ENCODE results near the gene NOX4.
"Not testable (repeated sequence)": the region's sequence is repeated elsewhere in the genome, so short reads cannot be mapped to it uniquely, and the experiment has no call there.

Gene NOX4

DNA sequence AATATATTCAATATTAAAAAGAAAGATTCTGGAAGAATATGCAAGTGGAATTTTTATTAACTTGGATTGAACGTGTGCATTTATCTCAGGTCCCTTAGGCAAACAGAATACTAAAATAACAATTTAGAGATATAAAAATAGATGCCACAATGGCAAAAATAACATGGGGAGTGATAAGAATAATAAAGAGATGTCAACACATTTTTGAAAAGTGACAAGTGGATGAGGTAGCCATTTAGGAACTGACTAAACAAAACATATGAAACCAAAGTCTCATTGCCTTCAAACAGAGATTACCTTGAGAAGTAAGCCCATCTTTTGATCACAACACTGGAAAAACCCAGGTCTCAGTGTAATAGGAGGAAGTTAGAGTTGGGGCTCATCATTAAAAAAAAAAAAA is 112.2 kb downstream of the NOX4 start:
- DNase-seq: not testable (repeated sequence)

DNA sequence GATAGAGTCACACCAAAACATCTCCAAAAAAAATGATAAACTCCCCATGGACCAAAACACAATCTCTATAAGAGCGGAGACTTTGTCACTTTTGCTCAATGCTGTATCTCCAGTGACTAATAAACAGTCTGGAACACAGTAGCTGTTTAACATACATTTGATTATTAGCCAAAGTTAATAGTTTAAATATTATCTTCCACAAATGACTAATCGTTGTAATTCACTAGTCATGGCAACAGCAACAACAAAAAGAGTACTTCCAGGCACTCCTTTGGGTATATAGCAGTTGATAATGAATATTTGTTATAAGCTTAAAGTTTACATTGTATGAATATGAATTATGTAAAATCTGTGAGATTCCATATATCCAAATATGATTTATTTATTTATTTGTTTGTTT is 121.8 kb downstream of the NOX4 start:
- not testable (repeated sequence) for DNase-seq

DNA sequence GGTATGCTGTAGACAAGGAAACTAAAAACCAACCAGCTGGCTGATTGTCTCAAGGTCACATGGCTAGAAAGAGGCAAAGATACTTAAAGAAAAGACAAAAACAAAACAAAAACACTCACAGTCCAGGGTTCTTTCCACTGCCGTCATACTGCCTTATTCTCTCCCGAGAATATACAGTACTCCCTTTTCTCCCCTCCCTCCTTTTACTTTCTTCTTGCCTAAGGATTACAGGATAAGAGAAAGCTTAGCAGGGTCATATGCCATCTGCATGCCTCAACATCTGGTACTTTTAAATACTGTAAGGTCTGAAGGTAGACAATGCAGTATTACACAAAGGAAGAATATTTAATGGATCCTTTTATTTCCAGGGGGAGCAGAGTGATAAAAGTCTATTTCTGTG is 126.3 kb downstream of the NOX4 start:
- not testable (repeated sequence) for DNase-seq

DNA sequence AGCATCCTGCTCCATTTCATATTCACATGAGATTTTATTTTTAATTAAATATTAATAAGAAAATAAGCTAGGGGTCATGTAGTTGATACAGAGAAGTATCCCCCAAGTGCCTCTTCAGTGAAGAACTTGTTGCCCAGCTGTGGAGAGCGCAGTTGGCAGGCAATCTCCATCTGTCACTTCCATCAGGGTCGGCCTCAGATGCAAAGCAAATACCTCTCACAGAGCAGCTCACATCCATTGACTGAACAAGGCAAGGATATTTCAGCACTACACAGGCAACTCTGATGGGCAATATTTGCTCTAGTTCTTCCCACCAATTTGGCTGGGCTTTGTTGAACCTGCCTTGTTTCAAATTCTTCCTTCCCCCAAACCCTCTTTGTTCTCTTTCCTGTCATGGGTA is 129.4 kb downstream of the NOX4 start:
- no peak for DNase-seq

DNA sequence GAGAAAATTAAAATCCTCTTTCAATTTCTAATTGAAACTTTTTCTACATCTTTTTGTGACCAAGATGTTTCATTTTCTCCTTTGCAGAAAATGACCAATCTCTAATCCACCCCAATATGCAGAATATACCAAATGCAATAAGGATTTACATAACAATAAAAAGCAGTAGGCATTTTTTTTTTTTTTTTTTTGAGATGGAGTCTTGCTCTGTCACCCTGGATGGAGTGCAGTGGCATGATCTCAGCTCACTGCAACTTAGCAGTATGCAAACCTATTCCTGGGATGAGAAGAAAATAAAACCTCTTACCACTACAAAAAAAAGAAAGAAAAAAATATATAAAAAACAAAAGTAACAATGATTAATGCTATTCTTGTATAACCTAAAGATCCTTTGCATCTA is 132.0 kb downstream of the NOX4 start:
- DNase-seq: not testable (repeated sequence)

DNA sequence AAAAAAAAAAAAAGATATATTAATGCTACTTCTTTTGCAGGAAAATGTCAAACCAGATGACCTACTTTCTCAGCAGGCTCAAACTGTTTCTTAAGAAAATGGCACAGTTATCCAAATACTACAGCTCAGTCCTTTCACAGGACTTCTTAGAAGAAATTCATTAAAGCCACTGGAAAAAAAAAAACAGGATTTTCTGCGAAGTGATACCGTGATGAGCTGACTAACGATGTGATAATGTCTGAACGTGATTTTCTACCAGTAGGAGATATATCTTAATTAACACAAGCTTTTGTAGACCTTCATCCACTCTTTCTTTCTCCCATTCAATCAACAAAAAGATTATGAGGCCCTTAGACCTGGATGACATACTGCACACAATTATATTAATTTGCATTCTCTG is 132.4 kb downstream of the NOX4 start:
- no peak for DNase-seq

DNA sequence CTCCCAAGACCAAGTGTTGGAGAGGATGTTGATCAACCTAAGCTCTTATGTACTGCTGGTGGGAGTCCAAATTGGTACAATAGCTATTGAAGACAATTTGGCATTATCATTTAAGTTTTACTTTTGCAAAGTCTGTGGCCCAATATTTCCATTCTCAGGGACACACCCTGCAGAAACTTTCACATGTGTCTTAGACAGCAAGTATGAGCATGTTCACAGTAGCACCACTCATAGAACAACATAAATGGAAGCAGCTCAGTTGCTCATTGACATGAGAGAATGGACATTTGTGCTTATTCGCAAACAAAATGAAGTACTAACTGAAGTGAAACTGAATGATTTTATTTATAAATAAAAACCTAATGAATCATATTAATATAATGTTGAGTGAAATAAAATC is 135.5 kb downstream of the NOX4 start:
- DNase-seq: no peak

DNA sequence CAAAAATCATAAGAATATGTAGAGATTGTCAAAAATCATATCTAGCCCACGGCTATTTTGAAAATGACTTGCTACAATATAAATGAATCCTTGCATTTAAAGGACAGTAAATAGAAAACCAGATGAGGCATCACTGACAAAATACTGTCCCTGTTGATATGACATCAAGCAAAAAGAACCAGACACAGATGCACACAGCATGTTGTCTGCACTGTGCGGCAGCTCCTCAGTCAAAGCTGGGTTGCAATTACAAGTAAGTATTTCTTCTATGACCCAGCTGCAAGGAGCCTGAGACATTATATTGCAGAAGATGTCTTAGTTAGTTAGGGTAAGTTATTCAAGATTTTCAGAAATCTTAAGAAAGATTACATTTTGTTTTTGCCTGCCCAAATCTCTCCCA is 136.7 kb downstream of the NOX4 start:
- not testable (repeated sequence) for DNase-seq

DNA sequence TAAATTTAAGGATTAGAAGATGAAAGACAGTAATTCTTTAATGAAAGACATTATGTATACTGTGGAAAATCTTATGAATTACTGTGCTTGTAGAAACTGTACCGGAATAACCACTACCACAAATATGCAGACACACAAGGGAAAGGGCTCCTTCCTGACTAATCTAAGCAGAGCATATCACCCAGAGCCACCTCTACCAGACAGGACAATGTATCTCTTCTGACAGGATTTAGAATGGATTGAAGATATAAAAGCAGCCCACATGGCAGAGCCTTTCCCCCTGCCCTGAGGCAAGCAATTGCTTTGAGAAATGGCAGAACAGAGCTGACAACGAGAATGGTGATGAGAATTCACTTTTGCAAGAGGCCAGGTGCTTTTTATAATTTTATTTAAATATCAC is 144.1 kb downstream of the NOX4 start:
- DNase-seq: no peak

DNA sequence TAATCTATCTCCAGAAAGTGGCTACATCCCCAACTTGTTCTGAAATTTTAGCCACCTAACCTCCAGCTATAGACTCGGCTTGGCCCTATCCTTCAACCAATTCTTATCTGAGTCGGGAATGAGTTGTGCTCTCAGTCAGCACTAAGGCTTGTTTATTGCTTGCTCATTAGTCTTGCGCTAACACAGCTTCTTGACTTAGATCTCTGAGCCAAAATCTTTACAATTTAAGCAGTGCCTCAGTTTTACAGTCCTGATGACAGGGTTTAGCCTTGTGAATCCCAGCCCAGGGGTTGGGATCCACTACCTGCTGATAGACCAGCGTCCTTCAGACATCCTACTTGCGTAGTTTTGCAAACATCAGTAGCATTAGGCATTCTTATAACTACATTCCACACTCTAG is 144.6 kb downstream of the NOX4 start:
- no peak for DNase-seq

DNA sequence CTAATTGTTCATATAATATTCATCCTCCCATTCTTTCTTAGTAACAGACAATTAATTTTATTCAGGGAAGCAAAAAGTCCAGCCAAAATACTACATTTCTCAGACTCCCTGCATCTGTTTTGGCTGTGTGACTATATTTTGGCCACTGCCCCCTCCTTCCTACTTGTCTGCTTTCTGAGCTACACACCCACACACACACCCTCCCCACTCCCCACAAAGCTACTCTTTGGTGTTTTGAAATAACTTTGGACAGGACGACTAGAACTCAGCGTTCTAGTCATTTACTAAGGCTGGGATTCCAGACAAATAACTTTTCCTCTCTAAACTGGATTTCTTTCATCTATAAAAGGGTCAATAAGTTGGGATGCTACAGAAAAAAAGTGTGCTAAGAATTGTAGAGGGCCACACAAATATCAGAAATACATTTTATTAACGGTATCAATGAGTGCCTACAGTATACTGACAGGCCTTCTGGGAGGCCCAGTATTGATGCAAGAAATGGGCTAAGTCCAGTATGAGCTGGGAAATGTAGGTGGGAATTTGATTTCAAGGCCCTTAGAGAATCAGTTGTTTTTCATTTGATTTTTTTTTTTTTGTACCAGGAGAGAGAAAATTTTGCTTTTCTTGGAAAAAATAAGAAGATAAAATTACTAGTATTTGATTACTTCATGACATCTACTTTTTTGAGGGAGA is 148.1 kb downstream of the NOX4 start:
- not testable (repeated sequence) for DNase-seq

DNA sequence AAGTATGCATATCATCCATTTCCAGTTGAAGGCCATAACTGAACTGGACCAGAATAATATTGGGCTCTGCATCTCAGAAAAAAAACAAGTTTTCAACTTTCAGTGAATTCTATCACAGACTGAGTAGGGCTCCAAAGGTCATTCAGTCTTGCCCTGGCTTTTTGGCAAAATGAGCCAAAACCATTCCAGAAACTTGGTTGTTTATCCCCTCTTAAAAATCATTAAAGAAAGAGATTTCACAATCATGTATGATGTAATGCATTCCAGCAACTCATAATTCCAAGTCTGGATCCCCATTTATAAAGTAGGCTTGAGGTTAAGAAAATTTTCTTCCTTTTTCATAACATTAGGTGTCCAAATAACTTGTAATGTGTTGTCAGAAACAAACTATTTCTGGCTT is 150.7 kb downstream of the NOX4 start:
- not testable (repeated sequence) for DNase-seq

DNA sequence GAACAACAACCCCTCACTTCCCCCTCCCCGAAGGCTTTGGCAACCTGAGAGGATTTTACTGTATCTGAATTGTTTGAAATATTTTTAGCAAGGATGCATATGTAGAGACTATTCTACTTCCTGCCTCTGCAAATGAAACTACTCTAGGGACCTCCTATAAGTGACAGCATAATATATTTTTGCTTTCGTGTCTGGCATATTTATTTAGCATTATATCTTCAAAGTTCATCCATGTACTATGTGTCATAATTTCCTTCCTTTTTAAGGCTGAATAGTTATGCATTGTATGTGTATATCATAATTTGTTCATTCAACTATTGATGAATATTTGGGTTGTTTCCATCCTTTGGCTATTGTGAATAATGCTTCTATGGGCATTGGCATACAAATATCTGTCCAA is 153.1 kb downstream of the NOX4 start:
- not testable (repeated sequence) for DNase-seq

DNA sequence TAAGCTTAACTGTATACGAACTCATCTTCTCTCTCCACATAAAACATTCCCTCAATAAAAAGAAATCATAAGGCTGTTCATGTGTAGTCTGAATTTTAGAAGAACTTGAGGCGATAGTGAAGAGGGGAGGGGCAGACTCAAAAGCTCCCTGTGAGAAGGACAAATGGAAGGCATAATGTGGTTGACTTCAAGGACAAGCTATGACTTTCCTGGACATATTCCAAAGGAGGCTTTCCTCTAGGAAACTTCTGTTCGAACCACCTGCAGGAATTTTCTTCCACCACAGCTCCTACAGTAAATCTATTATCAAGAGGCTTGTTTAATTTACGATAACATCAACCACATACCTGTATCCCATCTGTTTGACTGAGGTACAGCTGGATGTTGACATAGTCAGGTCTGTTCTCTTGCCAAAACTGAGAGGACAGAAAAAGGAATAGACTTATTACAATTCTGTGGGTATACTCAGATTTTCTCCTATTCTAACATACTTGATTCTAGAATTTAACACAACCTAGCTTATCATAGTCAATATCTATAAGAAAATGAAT is 154.0 kb downstream of the NOX4 start:
- not testable (repeated sequence) for DNase-seq

DNA sequence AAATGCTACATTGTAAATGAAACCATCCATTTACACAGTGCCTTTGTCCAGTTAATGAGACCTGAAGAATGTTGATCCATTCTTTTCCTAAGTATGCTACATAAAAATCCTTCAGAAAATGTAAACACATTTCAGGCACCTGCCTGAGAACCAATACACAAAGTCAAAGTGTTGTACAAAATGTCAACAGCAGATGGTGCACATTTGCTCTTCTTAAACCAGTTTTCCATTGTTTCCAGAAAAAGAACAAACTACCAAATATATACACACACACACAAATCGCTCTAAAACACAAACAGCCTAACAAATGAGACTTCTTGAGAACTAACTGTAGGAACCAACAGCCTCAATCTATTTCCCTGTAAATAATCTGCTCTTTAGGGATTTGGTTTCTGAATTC is 157.5 kb downstream of the NOX4 start:
- not testable (repeated sequence) for DNase-seq

DNA sequence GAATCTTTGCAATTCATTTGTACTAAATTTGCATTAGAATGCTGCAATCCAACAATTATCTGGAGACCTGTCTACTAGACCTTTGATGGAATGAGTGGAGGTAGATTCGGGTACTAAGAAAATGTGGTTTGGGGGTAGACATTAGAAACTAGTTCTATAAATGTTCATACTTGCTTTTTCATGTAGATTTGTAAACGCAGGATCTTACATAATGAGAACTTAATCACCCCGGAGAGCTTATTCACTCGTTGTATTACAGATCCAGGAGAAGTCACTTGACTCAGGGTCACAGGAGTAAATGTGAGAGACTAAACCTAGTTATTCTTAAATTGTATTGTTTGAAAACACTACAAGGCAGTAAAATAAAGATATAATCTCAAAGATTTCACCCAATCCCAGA is 159.2 kb downstream of the NOX4 start:
- DNase-seq: not testable (repeated sequence)

DNA sequence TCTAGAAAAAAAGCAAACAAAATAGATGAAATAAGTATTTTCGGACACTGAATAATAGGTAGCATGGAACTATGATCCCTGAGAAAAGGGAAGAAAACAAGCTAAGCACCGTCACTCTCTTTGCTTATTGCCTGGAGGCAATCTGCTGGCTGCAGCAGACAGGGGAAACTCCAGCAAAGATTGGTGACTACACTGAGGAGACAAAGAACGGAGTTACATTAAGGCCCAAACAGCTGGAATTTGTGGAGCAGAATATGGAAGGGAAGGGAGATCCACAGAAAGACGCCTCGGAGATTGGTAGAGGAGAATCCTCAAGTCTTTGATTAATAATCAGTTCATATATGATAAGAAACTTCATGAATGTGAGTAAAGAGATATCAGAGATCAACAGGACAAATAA is 163.3 kb downstream of the NOX4 start:
- DNase-seq: no peak

DNA sequence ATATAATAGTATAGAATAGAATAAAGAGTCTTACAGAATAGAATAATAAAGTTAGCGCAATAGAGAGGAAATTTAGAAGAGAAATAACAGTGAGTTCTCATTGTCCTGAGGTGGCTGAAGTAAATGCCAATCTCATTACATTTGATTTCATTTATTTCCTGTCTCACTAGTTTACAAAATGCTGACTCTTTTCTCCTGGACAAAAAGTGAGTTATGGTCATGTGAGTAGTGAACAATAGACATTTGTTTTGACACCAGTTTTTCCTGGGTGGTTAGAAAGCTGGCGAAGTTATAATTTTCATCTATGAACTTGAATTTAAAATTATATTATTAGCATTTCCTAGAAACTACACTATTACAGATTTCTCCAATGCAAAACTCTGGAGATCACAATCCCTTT is 169.8 kb downstream of the NOX4 start:
- no peak for DNase-seq

DNA sequence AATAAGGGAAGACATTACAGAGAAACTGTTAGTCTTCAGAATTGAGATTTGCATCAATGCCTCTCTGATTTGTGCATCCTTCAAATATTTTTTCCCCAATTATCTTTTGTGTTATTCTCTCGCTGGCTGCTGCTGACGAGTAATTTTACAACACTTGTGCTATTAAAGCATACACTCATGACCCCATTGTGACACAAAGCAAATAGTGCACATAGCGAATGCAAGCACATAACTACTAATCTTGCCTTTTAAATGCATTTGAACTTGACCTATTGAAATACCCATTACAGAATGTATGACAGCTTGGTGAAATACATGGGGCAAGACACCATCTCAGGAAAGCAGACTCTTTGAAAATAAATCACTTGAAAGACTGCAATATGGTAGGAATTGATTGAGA is 180.6 kb downstream of the NOX4 start:
- DNase-seq: not testable (repeated sequence)

DNA sequence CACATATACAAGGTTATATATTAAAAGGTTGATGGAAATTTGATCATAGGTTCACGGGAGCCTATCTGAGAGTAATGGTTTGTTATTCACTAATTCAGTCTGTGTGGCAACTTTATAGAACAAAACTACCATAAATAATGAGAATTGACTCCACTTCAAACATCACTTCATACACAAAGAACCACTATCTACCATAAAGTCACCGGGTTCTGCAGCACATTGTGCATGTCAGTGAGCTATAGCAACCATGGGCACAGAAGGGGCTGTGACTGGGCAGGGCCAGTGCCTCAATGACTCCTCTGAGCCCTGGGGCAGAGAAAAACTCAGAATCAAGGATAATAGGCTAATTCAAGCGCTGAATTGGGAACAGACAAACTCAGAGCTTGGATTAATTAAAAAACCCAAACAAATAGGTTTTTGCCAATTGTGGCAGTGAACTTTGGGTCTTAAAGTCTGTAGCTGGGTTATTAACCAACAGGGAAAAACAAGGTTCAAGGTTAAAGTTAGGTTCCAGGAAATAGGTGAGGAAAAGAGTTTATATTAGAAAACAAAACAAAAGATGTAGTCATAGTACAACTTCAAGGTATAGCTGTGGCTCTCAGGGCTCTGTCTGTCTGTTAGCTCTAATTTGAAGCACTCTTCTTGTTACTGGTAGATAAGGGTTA is 181.7 kb downstream of the NOX4 start:
- not testable (repeated sequence) for DNase-seq

DNA sequence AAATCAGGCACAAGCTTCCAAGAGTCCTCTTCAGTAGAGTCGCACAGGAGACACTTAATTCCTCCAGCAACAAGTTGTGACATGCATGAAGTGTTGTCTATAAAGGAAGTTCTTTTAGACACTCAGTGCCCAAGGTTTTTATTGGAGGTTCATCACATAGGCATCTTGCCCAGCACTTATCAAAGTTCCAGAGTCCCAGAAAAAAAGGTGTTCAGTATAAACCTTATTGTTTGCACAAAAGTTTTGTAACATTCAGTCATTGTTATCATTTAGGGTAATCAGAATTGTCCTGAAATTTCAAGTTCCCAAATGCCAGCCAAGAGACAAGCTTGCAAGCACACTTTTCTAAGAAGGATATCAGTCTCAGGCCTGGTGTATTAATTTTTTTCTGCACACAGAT is 182.9 kb downstream of the NOX4 start:
- DNase-seq: not testable (repeated sequence)

DNA sequence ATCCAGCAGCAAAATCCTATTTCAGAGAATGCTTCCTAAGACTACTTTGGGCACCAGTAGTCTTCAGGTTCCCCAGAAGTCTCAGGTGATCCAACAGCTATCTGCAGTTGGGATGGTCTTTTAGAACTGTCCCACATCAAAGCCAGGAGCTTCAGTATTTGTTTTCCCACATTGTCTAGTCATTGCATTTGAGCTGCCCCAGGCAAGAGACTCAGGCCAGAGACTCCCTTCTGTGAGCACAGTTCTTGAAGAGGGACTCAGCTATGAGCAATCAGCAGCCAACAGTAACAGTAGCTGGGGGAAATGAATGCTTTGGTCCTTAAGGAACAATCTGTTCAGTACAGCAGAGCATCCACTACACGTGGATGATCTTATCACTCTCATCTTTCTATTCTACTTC is 188.1 kb downstream of the NOX4 start:
- not testable (repeated sequence) for DNase-seq

DNA sequence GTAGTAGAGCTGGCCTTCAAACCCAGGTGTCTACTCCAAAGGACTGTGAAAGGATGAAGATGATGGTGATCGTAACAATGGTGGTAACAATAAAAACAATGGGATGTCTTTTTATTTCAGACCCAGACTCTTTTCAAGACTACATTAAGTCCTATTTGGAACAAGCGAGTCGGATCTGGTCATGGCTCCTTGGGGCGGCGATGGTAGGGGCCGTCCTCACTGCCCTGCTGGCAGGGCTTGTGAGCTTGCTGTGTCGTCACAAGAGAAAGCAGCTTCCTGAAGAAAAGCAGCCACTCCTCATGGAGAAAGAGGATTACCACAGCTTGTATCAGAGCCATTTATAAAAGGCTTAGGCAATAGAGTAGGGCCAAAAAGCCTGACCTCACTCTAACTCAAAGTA is 196.2 kb downstream of the NOX4 start:
- DNase-seq: not testable (repeated sequence)

DNA sequence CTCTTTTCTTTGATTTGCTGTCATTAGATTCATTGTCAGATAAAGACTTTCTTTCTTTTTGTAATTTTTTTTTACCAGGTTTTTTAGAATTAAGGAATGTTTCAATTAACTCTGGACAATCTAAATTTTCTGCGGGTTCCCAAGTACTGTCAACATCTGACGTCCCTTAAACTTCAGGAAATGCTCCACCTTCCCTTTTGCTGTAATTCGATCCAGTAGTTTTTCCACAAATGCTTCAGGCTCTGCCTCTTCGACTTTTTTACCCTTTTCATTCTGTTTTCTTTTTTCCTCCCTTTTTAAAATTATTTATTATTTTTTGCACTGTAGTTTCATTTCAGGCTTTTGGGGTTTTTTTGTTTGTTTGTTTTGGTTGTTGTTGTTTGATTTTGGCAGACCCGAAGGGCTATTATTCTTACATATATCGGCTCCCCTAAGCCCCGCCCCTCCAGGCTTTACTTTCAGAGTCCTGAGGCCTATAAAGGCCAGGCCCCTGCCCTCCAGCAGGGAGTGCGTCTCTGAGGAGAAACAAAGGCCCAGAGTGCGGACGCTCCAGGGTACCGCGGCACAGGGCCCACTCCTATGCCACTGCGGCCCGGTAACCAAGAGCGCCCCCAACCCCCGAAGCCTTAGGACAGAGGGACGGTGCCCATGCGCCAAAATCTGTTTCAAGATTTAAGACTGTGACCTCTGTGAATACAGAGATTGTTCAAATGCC is 197.1 kb downstream of the NOX4 start:
- no peak for DNase-seq

Data from CD4-positive, alpha-beta T cell treated with Interleukin-4 for 1 hour (primary cell).